HEK293T (cell line): ENCODE results near the gene ANKRD18A.

Experiments
- CTCF ChIA-PET: fragments of 350-600 bp; formaldehyde crosslinking; extraction: SDS; loops from one replicate; lab custom pipeline; 2021; ENCODE audit warnings: antibody characterized with exemption, inconsistent platforms; lab: Yijun Ruan, JAX
- POLR2A ChIA-PET: fragments of 350-600 bp; formaldehyde crosslinking; extraction: SDS; loops from one replicate; lab custom pipeline; 2020; ENCODE audit warnings: antibody characterized with exemption, inconsistent platforms; lab: Yijun Ruan, JAX
- DNase-seq: peaks from one replicate; pipeline ENCODE4 v3.0.0; 2012; ENCODE audit warnings: mixed read lengths; ENCODE audit errors: extremely low spot score
- ARNT ChIP-seq: fragments of 450-650 bp; IDR thresholded peaks from 2 replicates; pipeline ENCODE4 v1.6.1; 2017; ENCODE audit warnings: mild to moderate bottlenecking
- BHLHE40 ChIP-seq: fragments of 450-650 bp; IDR thresholded peaks from 2 replicates; pipeline ENCODE4 v1.6.1; 2016; ENCODE audit warnings: mild to moderate bottlenecking, moderate library complexity, borderline replicate concordance
- CTBP1 ChIP-seq: fragments of 450-650 bp; IDR thresholded peaks from 2 replicates; pipeline ENCODE4 v1.6.1; 2016; ENCODE audit warnings: borderline replicate concordance
- ELF4 ChIP-seq: fragments of 450-650 bp; IDR thresholded peaks from 2 replicates; pipeline ENCODE4 v1.6.1; 2017; ENCODE audit warnings: antibody characterized with exemption
- FOXA1 ChIP-seq: fragments of 450-650 bp; IDR thresholded peaks from 2 replicates; pipeline ENCODE4 v1.6.1; 2016; ENCODE audit warnings: mild to moderate bottlenecking
- FOXK2 ChIP-seq: fragments of 450-650 bp; IDR thresholded peaks from 2 replicates; pipeline ENCODE4 v1.6.1; 2016; ENCODE audit warnings: mild to moderate bottlenecking
- FOXM1 ChIP-seq: fragments of 450-650 bp; IDR thresholded peaks from 2 replicates; pipeline ENCODE4 v1.6.1; 2017; ENCODE audit warnings: mild to moderate bottlenecking, borderline replicate concordance
- HDGF ChIP-seq: fragments of 450-650 bp; IDR thresholded peaks from 2 replicates; pipeline ENCODE4 v1.6.1; 2017; ENCODE audit warnings: antibody characterized with exemption, borderline replicate concordance
- L3MBTL2 ChIP-seq: fragments of 450-650 bp; conservative IDR thresholded peaks from 2 replicates; pipeline ENCODE4 v1.6.1; 2016; ENCODE audit warnings: mild to moderate bottlenecking
- LEF1 ChIP-seq: fragments of 450-650 bp; IDR thresholded peaks from 2 replicates; pipeline ENCODE4 v1.6.1; 2017; ENCODE audit warnings: mild to moderate bottlenecking, borderline replicate concordance
- NFRKB ChIP-seq: fragments of 450-650 bp; IDR thresholded peaks from 2 replicates; pipeline ENCODE4 v1.6.1; 2016; ENCODE audit warnings: mild to moderate bottlenecking, moderate library complexity
- SP1 ChIP-seq: fragments of 450-650 bp; IDR thresholded peaks from 2 replicates; pipeline ENCODE4 v1.6.1; 2017
- SUZ12 ChIP-seq: fragments of 450-650 bp; IDR thresholded peaks from 2 replicates; pipeline ENCODE4 v1.6.1; 2016; ENCODE audit warnings: mild to moderate bottlenecking
- TARDBP ChIP-seq: fragments of 450-650 bp; IDR thresholded peaks from 2 replicates; pipeline ENCODE4 v1.6.1; 2016
- ZNF384 ChIP-seq: fragments of 450-650 bp; IDR thresholded peaks from 2 replicates; pipeline ENCODE4 v1.6.1; 2016
- TF ChIP-seq, protein P1 (sequence below): fragments of 450-650 bp; IDR thresholded peaks from 2 replicates; pipeline ENCODE4 v1.6.1; 2016

Gene ANKRD18A

DNA sequence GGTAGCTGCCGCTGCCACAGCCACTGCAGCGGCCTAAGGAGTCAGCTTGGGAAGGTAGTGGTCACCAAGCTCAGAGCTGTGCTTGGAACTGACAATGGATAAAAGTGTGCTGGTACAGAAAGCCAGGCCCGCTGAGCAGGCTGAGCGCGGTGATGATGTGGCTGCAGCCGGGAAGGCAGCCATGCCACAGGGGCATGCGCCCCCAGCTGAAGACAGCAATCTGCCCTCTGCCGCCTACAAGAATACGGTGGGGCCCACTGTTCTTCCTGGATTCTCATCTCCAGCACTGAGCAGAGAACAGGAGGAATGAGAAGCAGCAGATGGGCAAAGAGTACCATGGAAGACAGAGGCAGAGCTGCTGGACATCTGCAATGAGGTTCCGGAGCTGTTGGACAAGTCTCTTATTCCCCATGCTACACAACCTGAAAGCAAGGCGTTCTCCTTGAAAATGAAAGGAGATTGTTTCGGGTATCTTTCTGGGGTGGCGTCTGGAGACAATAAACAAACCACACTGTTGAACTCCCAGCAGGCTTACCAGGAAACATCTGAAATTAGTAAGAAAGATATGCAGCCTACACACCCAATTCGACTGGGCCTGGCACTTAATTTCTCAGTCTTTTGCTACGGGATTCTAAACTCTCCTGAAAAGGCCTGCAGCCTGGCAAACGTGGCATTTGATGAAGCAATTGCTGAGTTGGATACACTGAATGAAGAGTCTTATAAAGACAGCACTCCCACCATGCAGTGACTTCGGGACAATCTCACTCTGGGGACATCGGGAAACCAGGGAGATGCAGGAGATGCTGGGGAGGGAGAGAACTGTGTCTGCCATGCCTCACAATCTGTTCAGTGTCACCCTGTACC, 22.8 kb upstream of the ANKRD18A start:
- no peak for DNase-seq
- ChIA-PET CTCF (interaction anchor here (1.0 to 1.6 kb wide), 2 partner anchors 23 to 30 kb away, joined by 3 to 4 read pairs; no protein-coding TSS in a partner anchor), POLR2A (no interaction called here)
- TF ChIP-seq FOXA1 (no peak), ARNT (no peak), CTBP1 (no peak), NFRKB (no peak), FOXM1 (no peak), ELF4 (no peak), L3MBTL2 (no peak), TARDBP (no peak), SP1 (no peak), ZNF384 (no peak)
- TF ChIP-seq, protein P1, sequence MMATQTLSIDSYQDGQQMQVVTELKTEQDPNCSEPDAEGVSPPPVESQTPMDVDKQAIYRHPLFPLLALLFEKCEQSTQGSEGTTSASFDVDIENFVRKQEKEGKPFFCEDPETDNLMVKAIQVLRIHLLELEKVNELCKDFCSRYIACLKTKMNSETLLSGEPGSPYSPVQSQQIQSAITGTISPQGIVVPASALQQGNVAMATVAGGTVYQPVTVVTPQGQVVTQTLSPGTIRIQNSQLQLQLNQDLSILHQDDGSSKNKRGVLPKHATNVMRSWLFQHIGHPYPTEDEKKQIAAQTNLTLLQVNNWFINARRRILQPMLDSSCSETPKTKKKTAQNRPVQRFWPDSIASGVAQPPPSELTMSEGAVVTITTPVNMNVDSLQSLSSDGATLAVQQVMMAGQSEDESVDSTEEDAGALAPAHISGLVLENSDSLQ = no peak

DNA sequence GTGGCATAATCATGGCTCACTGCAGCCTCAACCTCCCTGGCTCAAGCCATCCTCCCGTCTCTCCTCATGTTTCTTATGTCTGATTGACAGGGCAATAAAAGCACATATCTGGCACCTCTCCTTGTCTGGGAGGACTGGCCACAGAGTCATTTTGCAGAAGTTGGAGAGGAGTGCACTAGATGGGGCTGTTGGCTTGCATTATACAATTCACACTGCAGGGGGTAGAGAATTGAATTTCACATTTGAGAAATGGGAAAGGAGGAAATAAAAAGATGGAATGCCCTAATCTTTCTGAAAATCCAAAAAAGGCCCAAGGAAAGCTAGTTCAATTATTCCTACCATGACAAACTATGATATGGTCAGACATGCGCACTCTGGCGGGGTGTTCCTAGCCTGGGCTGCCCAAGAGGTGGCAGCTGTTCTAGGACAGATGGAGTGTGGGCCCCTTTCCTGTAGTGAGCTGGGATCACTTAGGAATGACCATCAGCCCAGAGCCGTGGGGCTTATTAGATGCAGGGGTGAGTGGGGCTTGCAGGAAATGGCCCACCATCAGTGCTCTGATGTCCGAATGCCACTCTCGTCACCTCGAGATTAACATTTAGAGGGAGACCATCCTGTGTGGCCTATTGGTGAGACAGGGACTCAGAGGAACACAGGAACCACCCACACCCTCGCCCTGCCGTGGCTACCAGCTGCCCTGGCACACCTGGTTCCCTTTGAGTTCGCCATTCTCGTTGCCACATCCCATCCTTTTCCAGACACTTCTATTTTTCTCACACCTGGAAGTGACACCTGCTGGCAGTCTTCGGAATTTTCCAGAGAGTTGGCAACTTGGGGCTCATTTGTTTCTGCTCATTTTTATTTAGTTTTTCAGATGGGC, 21.8 kb upstream of the ANKRD18A start:
- CTCF ChIA-PET = interaction anchor here (1.6 kb wide), 1 partner anchor 22 kb away, joined by 4 read pairs; no protein-coding TSS in a partner anchor
- POLR2A ChIA-PET = no interaction called here
- no peak for TF ChIP-seq FOXM1
- TF ChIP-seq HDGF = no peak
- TF ChIP-seq SP1 = no peak
- TF ChIP-seq CTBP1 = peak; percentile 41; the same call in 1 of the 2 replicates
- TF ChIP-seq FOXA1 = no peak
- no peak for TF ChIP-seq ZNF384
- TF ChIP-seq FOXK2 = no peak
- TF ChIP-seq TARDBP = no peak
- TF ChIP-seq ELF4 = no peak
- no peak for TF ChIP-seq BHLHE40
- TF ChIP-seq L3MBTL2 = no peak
- TF ChIP-seq, protein P1 = peak; percentile 98
- TF ChIP-seq LEF1 = no peak
- DNase-seq = peak; percentile 65

DNA sequence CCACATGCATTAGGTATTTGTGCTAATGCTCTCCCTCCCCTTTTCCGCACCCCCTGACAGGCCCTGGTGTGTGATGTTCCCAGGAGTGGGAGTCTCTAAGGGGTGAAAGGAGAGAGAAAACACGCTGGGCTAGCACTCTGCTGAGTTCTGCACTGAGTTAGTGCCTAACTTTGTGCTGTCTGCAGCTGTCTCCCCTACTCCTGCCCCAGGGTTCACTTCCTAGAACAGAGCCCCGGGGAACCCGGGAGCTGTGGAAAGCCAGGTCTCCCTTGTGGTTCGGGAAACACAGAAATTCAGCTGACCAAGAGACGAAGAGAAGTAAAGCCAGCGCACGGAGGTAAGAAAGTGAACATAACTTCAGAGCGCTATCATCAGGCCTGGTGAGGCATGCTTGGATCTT, 20.7 kb upstream of the ANKRD18A start:
- DNase-seq = no peak
- POLR2A ChIA-PET = no interaction called here
- TF ChIP-seq FOXM1 (no peak), L3MBTL2 (no peak), LEF1 (no peak), SP1 (no peak), BHLHE40 (no peak), ZNF384 (no peak)
- CTCF ChIA-PET = no interaction called here

DNA sequence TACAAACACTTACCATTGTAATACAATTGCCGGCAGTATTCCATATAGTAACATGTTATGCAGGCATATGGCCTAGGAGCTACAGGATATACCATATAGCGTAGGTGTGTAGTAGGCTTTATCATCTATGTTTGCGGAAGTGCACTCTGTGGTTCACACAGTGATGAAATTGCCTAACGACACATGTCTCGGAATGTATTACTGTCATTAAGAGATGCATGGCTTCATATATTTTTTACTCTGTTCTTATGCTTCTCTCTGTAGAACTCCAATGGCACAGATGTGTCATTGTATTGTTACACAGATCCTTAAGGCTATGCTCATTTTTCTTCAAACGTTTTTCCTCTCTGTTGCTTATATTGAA, 19.2 kb upstream of the ANKRD18A start:
- no peak for TF ChIP-seq FOXA1
- TF ChIP-seq TARDBP = no peak
- no peak for TF ChIP-seq ELF4
- TF ChIP-seq FOXK2 = no peak
- TF ChIP-seq L3MBTL2 = no peak
- TF ChIP-seq, protein P1 = no peak
- TF ChIP-seq ARNT = no peak
- TF ChIP-seq BHLHE40 = no peak
- no peak for TF ChIP-seq SP1
- TF ChIP-seq ZNF384 = no peak
- no peak for TF ChIP-seq SUZ12
- no peak for TF ChIP-seq NFRKB

DNA sequence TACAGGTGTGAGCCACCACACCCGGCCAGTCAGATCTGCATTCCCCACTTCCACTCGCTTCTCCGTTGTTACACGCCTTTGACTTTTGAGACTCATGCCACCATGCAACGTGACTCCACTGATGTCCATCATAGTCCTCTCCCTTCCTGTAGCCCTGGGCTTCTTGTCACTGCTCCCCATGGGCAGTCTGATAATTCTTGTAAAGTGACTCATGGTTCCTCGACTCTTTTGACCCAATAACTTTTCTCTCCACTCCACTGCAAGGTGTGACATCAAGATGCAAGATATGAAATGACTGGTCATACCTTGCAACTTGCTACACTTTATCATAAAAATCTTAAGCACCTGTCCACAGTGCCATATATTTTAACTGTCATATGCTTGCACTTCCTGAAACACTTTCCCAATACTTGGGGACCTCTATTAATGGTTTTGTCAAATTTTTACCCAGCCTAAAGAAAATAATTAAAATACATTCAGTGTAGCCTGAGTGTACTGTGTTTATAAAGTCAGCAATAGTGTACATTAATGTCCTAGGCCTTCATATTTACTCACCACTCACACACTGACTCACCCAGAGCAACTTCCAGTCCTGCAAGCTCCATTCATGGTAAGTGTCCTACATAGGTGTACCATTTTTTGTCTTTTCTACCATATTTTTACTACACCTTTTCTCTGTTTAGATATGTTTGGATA, 18.6 kb upstream of the ANKRD18A start:
- ChIA-PET POLR2A (no interaction called here), CTCF (no interaction called here)
- no peak for DNase-seq
- TF ChIP-seq ARNT (no peak), TARDBP (no peak), FOXA1 (no peak), CTBP1 (no peak), BHLHE40 (no peak), ELF4 (no peak), LEF1 (no peak), ZNF384 (no peak), FOXK2 (no peak), FOXM1 (no peak), L3MBTL2 (no peak), NFRKB (no peak), HDGF (no peak), SUZ12 (no peak), SP1 (no peak)
- TF ChIP-seq, protein P1 = no peak

More for the DNA sequence above, 19.2 kb upstream of the ANKRD18A start:
- POLR2A ChIA-PET = no interaction called here
- no peak for DNase-seq
- CTCF ChIA-PET = no interaction called here
